ENCODE measurements around the gene FOSL2.

Gene FOSL2

GRCh38 chr2:28433215-28433614, 40.6 kb downstream of the FOSL2 start:
- DNase-seq (ENCODE audit: low spot score) = no peak

- no peak for DNase-seq (ENCODE audit: low spot score)
These were observed 41.4 kb downstream of the FOSL2 start for GRCh38 chr2:28433935-28434599.

GRCh38 chr2:28434600-28434989, 41.9 kb downstream of the FOSL2 start:
- no peak for DNase-seq (ENCODE audit: low spot score)

- no peak for DNase-seq (ENCODE audit: low spot score)
These were observed 42.6 kb downstream of the FOSL2 start for GRCh38 chr2:28435241-28435640.

- no peak for DNase-seq (ENCODE audit: low spot score)
These were observed 43.2 kb downstream of the FOSL2 start for GRCh38 chr2:28435814-28436351.

GRCh38 chr2:28436525-28437051, 43.9 kb downstream of the FOSL2 start:
- no peak for DNase-seq (ENCODE audit: low spot score)

- peak; percentile 69 for DNase-seq (ENCODE audit: low spot score)
These were observed 44.6 kb downstream of the FOSL2 start for GRCh38 chr2:28437149-28437835.

- DNase-seq (ENCODE audit: low spot score) = peak; percentile 42
These were observed 45.3 kb downstream of the FOSL2 start for GRCh38 chr2:28437918-28438317.

- DNase-seq (ENCODE audit: low spot score) = no peak
These were observed 45.9 kb downstream of the FOSL2 start for GRCh38 chr2:28438532-28439063.

- DNase-seq (ENCODE audit: low spot score) = no peak
These were observed 46.5 kb downstream of the FOSL2 start for GRCh38 chr2:28439127-28439526.

- no peak for DNase-seq (ENCODE audit: low spot score)
These were observed 47.1 kb downstream of the FOSL2 start for GRCh38 chr2:28439763-28440162.

GRCh38 chr2:28442328-28442727, 49.7 kb downstream of the FOSL2 start:
- DNase-seq (ENCODE audit: low spot score) = no peak

GRCh38 chr2:28444956-28445355, 52.3 kb downstream of the FOSL2 start:
- DNase-seq (ENCODE audit: low spot score) = no peak

GRCh38 chr2:28445448-28446258, 53.0 kb downstream of the FOSL2 start:
- no peak for DNase-seq (ENCODE audit: low spot score)

- DNase-seq (ENCODE audit: low spot score) = no peak
These were observed 53.9 kb downstream of the FOSL2 start for GRCh38 chr2:28446531-28446930.

GRCh38 chr2:28447086-28447485, 54.4 kb downstream of the FOSL2 start:
- no peak for DNase-seq (ENCODE audit: low spot score)

- no peak for DNase-seq (ENCODE audit: low spot score)
These were observed 55.5 kb downstream of the FOSL2 start for GRCh38 chr2:28447943-28448792.

- no peak for DNase-seq (ENCODE audit: low spot score)
These were observed 56.1 kb downstream of the FOSL2 start for GRCh38 chr2:28448793-28449100.

- DNase-seq (ENCODE audit: low spot score) = no peak
These were observed 56.4 kb downstream of the FOSL2 start for GRCh38 chr2:28449126-28449487.

GRCh38 chr2:28449488-28450395, 57.1 kb downstream of the FOSL2 start:
- DNase-seq (ENCODE audit: low spot score) = no peak
